OCI-LY1 (cell line): ENCODE data around the gene SSX5.
"Not testable (repeated sequence)": the region's sequence is repeated elsewhere in the genome, so short reads cannot be mapped to it uniquely, and the experiment has no call there.

Experiments
- EZH2 ChIP-seq: fragments of 200-600 bp; sonication (generic), shearing (Covaris generic); IDR thresholded peaks from 2 replicates; pipeline ENCODE4 v1.8.0; 2017; ENCODE audit warnings: borderline replicate concordance, mixed run types, mild to moderate bottlenecking, antibody characterized with exemption, low read length, moderate library complexity, mixed read lengths
- TF ChIP-seq, protein P1 (sequence below): fragments of 200-600 bp; sonication (generic), shearing (Covaris generic); IDR thresholded peaks from 2 replicates; pipeline ENCODE4 v1.5.1; 2017; ENCODE audit warnings: mild to moderate bottlenecking, antibody characterized with exemption, low read length, moderate library complexity, mixed read lengths

DNA sequence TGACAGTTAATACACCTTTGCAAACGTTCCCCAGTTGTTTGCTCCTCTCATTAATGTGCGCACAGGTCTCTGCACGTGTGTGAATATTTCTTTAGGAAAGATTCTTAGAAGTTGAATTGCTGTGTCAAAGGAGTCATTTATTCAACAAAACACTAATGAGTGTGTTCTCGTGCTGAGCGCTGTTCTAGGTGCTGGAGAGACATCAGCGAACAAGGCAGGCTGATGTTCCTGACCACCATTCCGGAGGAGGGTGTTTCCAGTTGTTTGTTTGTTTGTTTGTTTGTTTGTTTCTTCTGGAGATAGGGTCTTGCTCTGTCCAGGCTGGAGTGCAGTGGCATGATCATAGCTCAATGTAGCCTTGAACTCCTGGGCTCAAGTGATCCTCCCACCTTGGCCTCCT, 30.3 kb downstream of the SSX5 start:
- TF ChIP-seq, protein P1, sequence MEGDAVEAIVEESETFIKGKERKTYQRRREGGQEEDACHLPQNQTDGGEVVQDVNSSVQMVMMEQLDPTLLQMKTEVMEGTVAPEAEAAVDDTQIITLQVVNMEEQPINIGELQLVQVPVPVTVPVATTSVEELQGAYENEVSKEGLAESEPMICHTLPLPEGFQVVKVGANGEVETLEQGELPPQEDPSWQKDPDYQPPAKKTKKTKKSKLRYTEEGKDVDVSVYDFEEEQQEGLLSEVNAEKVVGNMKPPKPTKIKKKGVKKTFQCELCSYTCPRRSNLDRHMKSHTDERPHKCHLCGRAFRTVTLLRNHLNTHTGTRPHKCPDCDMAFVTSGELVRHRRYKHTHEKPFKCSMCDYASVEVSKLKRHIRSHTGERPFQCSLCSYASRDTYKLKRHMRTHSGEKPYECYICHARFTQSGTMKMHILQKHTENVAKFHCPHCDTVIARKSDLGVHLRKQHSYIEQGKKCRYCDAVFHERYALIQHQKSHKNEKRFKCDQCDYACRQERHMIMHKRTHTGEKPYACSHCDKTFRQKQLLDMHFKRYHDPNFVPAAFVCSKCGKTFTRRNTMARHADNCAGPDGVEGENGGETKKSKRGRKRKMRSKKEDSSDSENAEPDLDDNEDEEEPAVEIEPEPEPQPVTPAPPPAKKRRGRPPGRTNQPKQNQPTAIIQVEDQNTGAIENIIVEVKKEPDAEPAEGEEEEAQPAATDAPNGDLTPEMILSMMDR: not testable (repeated sequence)
- not testable (repeated sequence) for TF ChIP-seq EZH2
